Stimulated activated CD4-positive, alpha-beta T cell treated with anti-CD3 and anti-CD28 coated beads, TNF-alpha, amount 100 ng/mL, for 1 hour (primary cell): ENCODE results near the gene BRMS1.
"Not testable (repeated sequence)": the region's sequence is repeated elsewhere in the genome, so short reads cannot be mapped to it uniquely, and the experiment has no call there.

Experiments
- DNase-seq, 3 donors: peaks; one replicate each; pipeline ENCODE4 v3.0.0-alpha.2; 2020; ENCODE audit warnings: low read depth in 3 of 3, low spot score in 1 of 3

BRMS1 gene

DNA sequence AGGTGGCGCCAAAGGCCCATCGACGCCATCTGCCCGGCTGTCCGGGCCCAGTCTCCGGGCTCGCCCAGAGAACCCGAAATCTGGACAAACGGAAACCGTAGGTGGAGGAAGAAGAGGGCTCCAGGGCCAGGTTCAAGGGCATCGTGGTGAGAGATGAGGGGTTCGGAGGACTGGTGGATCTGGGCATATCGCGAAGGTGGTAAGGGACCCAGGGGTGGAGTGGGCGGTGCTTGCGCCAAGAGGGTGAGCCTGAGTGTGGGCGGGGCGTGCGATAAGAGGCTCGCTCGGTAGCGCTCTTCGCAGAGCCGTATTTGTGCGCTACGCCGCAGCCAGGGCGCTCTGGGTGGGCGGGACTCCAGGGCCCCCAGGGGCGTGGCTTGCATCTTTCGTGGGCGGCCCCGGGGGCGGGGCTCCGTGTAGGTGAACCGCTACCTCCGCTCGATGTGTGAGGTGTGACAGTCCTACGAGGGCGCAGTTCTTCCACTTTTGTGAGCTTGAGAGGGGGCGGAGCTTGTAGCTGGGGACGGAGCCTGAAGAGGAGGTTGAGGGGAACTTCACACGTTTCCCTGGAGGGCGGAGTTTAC is 32.8 kb downstream of the BRMS1 start:
- peak; percentile 87 to 98 (median 96) for DNase-seq

GRCh38 chr11:66311470-66311964 is 33.4 kb downstream of the BRMS1 start:
- no peak for DNase-seq

GRCh38 chr11:66310803-66311440 is 34.0 kb downstream of the BRMS1 start:
- not testable (repeated sequence) for DNase-seq

GRCh38 chr11:66310324-66310723 is 34.6 kb downstream of the BRMS1 start:
- DNase-seq = no peak

DNA sequence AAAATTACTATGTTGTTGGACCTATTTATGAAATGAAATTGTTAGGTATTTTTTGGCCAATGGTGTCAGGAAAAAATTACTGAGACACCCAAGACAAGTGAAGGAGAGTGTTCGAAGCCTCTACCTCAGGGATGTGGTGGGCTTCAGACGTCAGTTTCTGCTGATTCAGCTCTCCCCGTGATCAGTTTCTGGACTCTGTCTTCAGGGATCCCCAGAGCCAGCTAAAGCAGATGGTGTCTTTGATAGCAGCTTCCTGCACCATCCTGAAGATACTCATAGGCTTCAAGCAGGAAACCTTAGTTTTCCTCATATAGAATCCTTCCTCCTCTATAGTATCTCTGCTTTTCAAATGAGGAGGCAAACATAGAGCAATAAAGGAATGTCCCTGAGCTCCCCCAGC is 35.4 kb downstream of the BRMS1 start:
- no peak for DNase-seq

DNA sequence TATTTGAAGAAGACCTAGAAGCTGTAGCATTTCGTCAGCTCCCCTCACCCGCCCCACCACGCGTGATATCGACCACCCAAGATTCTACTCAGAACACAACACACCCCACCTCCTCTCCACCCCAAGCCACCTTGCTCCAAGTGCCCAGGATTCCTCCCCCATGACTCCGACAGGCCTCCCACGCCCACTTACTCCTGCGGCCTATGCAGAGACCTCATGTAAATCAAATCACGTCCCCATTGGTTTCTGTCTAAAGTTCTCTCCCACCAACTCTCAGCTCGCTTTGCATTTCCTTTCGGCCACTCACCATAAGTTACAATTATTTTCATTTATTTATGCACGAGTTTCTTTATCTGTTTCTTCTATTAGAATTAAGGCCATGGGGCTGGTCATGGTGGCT is 42.2 kb downstream of the BRMS1 start:
- no peak for DNase-seq

- DNase-seq = no peak
These were observed 45.7 kb downstream of the BRMS1 start for GRCh38 chr11:66299186-66299585.

- no peak for DNase-seq
These were observed 47.3 kb downstream of the BRMS1 start for GRCh38 chr11:66297610-66298009.

- DNase-seq = no peak
These were observed 50.0 kb downstream of the BRMS1 start for GRCh38 chr11:66294626-66295620.

GRCh38 chr11:66293777-66294625 is 50.9 kb downstream of the BRMS1 start:
- no peak for DNase-seq

GRCh38 chr11:66293352-66293751 is 51.6 kb downstream of the BRMS1 start:
- DNase-seq = no peak

DNA sequence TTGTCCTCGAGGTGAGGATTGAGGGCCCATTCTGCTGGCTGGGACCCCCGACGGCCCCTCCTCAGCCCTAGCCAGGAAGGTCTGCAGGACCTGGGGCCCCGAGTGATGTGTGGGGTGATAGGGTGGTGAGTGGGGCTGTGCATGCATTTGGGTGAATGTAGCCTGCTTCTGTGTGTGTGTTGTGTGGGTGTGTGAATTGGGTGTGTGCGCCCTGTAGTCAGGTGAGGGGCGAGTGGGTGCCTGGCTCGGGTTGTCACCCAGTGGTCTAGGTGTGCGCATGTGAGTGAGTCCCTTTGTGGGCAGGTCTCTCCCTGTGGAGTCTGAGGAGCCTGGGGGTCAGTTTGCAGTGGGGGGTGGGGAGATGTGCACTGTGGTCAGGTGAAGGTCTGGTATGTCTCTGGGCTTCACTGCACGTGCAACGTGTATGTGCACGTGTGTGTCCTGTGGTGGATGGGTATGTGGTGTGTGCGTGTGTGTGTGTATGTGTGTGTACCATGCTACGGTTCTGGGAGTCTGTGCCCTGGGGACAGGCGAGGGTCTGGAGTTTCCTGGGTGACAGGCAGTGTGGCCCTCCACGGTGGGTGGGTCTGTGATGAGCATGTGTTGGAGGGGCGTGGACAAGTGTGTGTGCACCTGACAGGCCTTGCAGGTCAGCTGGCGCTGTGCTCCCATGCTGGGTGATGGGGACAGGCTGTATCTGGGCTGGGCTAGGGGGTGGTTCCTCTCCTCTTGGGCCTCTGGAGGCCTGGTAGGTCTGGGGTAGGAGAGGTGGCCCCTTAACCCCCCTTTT is 52.2 kb downstream of the BRMS1 start:
- DNase-seq = no peak

DNA sequence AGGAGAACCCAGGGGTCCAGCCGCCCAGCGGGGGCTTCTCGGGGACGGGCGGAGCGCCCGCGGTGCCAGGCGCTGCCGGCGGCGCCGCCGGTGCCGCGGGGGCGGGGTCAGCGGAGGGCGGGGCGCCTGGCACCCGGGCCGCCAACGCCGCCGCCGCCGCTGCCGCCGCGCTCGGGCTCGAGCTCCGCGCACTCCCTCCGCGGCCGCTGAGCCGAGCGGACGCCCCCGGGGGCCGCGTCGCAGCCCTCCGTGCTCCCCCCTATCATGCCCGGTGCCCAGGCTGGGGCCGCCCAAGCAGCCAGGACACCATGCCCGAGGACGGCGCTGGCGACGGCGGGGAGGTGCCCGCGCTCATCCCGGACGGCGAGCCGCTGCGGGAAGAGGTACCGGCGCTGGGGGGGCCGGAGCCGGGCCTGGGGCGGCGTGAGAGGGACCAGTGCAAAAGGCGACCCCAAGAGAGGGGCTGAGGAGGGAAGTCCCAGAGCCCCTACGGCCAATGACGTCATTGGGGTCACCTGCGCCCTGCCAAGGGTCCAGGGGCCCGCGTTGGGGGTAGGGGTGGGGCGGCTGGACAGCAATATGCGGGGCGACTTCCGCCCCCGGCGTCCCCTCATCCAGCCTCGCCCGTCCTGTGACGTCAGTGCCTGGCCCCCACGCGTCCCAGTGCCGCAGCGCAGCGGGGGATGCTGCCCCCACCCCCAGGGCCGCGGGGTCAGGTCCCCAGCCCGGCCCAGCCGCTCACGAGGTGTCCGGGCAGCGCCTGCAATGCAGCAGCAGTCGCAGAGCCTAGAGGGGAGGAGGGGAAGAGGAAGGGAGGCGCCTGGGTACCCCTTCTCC is 53.0 kb downstream of the BRMS1 start, which contains the start of gene TMEM151A:
Gene TMEM151A, plus strand, starts transcription at position 189 of the 837 bp plus-strand sequence. Its CDS starts 120 bp downstream, at position 309.
- no peak for DNase-seq

GRCh38 chr11:66291303-66291705 is 53.6 kb downstream of the BRMS1 start:
- no peak for DNase-seq

DNA sequence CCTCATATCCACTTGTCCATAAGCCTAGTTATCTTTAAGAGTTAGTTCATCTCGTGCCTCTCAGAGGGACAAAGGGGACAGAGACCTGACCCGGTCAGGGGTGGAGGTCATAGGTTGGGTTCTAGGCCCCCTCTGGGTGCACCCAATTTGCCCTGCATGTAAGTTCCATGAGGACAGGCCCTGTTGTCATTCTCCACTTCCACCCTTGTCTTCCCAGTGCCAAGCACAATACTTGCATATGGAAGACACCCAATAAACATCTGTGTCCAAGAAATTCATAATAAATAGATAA is 54.6 kb downstream of the BRMS1 start:
- DNase-seq = no peak

- DNase-seq = peak in 2 of 3 donors; percentile 33 to 68
These were observed 55.2 kb downstream of the BRMS1 start for GRCh38 chr11:66289548-66290329.

DNA sequence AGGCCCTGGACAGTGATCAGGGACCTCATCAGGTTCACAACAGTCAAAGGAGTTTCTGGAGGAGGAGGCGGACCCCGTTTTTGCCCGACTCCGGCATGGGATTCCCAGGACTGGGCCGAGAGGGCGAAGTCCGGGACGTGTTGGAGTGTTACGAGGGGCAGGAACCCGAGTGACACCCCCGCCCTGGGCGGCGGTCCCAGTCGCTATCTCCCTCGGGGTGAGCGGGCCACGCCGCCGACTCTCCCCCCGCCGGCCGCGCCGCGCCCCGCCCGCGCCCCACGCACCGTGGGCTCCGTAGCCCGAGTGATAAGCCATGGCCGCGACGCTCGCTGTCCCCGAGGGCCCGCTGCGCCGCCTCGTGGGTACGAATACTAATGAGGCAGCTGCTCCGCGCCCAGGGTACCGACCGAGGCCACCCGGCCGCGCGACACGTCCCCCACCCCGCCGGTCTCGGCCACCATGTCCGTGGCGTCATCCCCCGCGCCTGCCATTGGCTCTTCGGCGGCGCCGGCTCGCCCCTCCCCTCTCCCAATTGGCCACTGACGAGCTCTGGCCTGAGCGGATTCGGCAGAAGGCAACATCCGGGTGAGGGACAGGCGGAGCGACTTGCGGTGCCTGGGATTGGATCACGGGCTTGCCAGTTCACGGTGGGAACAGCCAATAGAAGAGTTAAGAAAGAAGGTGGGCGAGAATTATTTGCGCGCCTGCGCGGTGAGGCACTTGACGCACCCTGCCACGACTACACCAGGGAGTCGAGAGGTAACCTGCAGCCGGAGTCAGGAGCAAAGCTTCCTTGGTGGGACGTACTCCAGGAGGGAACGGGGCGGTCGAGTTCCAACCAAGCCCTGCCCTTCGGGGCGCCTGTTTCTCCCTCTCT is 56.0 kb downstream of the BRMS1 start, which contains the start of gene YIF1A:
Gene YIF1A, minus strand, starts transcription at position 473 of the 877 bp plus-strand sequence. Its CDS starts 158 bp downstream, at position 315.
- peak; percentile 90 to 97 (median 96) for DNase-seq
